ENCODE measurements around the gene RAB10. TPM values are rescaled to one million over a fixed set of nuclear protein-coding genes. Genes with fewer than 3 reads are reported as not detected.

RAB10 gene
- polyA plus RNA-seq, 1 donor (not counting 4 experiments of a cell fraction or from before 2014, with no cell fraction given) = 252 TPM

- no peak for FAIRE-seq
- no peak for TF ChIP-seq EZH2 (IDR thresholded peaks at IDR 0.05; ENCODE audit: low read length)
- no peak for TF ChIP-seq CTCF (optimal IDR thresholded peaks at IDR 0.05 in 1 of 3, IDR thresholded peaks at IDR 0.05 in 1 of 3, conservative IDR thresholded peaks at IDR 0.05 in 1 of 3; ENCODE audit: extremely low read depth in 1 of 3, insufficient read depth in 2 of 3, low read length in 3 of 3)
- dilution Hi-C loops (cut with MboI; ENCODE audit: extremely low pct_ligation_motif_present, low sequenced_read_pairs) = no loop called here
- Histone ChIP-seq H2AFZ (ENCODE audit: control insufficient read depth, low read length) (no peak overlapping the region), H3K27me3 (ENCODE audit: control insufficient read depth, extremely low read depth, insufficient read depth, low read length) (peaks cover 10% of the 10 kb centered on the region), H3K9me3 (ENCODE audit: control insufficient read depth, low read depth, low read length) (no peaks in the 10 kb centered on the region), H3K9me1 (ENCODE audit: control insufficient read depth, extremely low read depth, insufficient read depth, low read length) (no peaks in the 10 kb centered on the region), H3K4me3 (ENCODE audit: control insufficient read depth in 2 of 3, extremely low read depth in 1 of 3, insufficient read depth in 2 of 3, low read depth in 1 of 3, low read length in 3 of 3) (no peak overlapping the region), H3K36me3 (ENCODE audit: control insufficient read depth in 2 of 2, extremely low read depth in 1 of 2, insufficient read depth in 2 of 2, low read length in 2 of 2) (no peaks in the 10 kb centered on the region), H3K27ac (ENCODE audit: control insufficient read depth, insufficient read depth, low read length) (no peak overlapping the region), H3K9ac (ENCODE audit: control insufficient read depth, extremely low read depth, insufficient read depth, low read length) (no peak overlapping the region), H4K20me1 (ENCODE audit: control insufficient read depth, extremely low read depth, insufficient read depth, low read length) (no peaks in the 10 kb centered on the region), H3K4me2 (ENCODE audit: control insufficient read depth, extremely low read depth, insufficient read depth, low read depth, low read length) (no peak overlapping the region), H3K4me1 (ENCODE audit: control insufficient read depth, extremely low read depth, insufficient read depth, low read length) (no peaks in the 10 kb centered on the region), H3K79me2 (ENCODE audit: control insufficient read depth, insufficient read depth, low read length) (no peaks in the 10 kb centered on the region)
- DNase-seq (ENCODE audit: low read depth, low spot score) = no peak
Measured at GRCh38 chr2:26169226-26169625, 135.3 kb downstream of the RAB10 start.

- dilution Hi-C loops (cut with MboI; ENCODE audit: extremely low pct_ligation_motif_present, low sequenced_read_pairs) = no loop called here
Measured at GRCh38 chr2:26169681-26170414, 136.0 kb downstream of the RAB10 start.

More at GRCh38 chr2:26169681-26170414, 136.0 kb downstream of the RAB10 start:
- no peaks in the 10 kb centered on the region for H3K79me2 ChIP-seq (ENCODE audit: control insufficient read depth, insufficient read depth, low read length)
- peaks cover 17% of the 10 kb centered on the region for H3K27me3 ChIP-seq (ENCODE audit: control insufficient read depth, extremely low read depth, insufficient read depth, low read length)
- H3K4me3 ChIP-seq (ENCODE audit: control insufficient read depth in 2 of 3, extremely low read depth in 1 of 3, insufficient read depth in 2 of 3, low read depth in 1 of 3, low read length in 3 of 3) = no peak overlapping the region
- H4K20me1 ChIP-seq (ENCODE audit: control insufficient read depth, extremely low read depth, insufficient read depth, low read length) = no peaks in the 10 kb centered on the region
- no peak overlapping the region for H3K4me2 ChIP-seq (ENCODE audit: control insufficient read depth, extremely low read depth, insufficient read depth, low read depth, low read length)
- no peak overlapping the region for H3K27ac ChIP-seq (ENCODE audit: control insufficient read depth, insufficient read depth, low read length)
- no peaks in the 10 kb centered on the region for H3K4me1 ChIP-seq (ENCODE audit: control insufficient read depth, extremely low read depth, insufficient read depth, low read length)
- no peak for TF ChIP-seq EZH2 (IDR thresholded peaks at IDR 0.05; ENCODE audit: low read length)
- TF ChIP-seq CTCF (optimal IDR thresholded peaks at IDR 0.05 in 1 of 3, IDR thresholded peaks at IDR 0.05 in 1 of 3, conservative IDR thresholded peaks at IDR 0.05 in 1 of 3; ENCODE audit: extremely low read depth in 1 of 3, insufficient read depth in 2 of 3, low read length in 3 of 3) = no peak
- no peak overlapping the region for H3K9ac ChIP-seq (ENCODE audit: control insufficient read depth, extremely low read depth, insufficient read depth, low read length)
- FAIRE-seq (no peak), DNase-seq (ENCODE audit: low read depth, low spot score) (no peak)
- no peaks in the 10 kb centered on the region for H3K9me1 ChIP-seq (ENCODE audit: control insufficient read depth, extremely low read depth, insufficient read depth, low read length)
- H3K9me3 ChIP-seq (ENCODE audit: control insufficient read depth, low read depth, low read length) = no peaks in the 10 kb centered on the region
- no peak overlapping the region for H2AFZ ChIP-seq (ENCODE audit: control insufficient read depth, low read length)
- no peaks in the 10 kb centered on the region for H3K36me3 ChIP-seq (ENCODE audit: control insufficient read depth in 2 of 2, extremely low read depth in 1 of 2, insufficient read depth in 2 of 2, low read length in 2 of 2)

Measured in keratinocyte (primary cell).